ENCODE data around the gene WDR12.
"Not testable (repeated sequence)": the region's sequence is repeated elsewhere in the genome, so short reads cannot be mapped to it uniquely, and the experiment has no call there.

The WDR12 gene

GRCh38 chr2:202883987-202884675 lies 27.3 kb downstream of the WDR12 start:
- no peak for DNase-seq (ENCODE audit: low spot score)

GRCh38 chr2:202881570-202881969 lies 29.9 kb downstream of the WDR12 start:
- no peak for DNase-seq (ENCODE audit: low spot score)

GRCh38 chr2:202877699-202878098 lies 33.8 kb downstream of the WDR12 start:
- no peak for DNase-seq (ENCODE audit: low spot score)

- peak; percentile 29 for DNase-seq (ENCODE audit: low spot score)
Observed at GRCh38 chr2:202871300-202872141, 40.0 kb downstream of the WDR12 start, which contains the start of gene ICA1L. Gene ICA1L (minus strand): TSS chr2:202871766. CDS start chr2:202829009, 42,757 bp downstream.

- peak; percentile 40 for DNase-seq (ENCODE audit: low spot score)
Observed at GRCh38 chr2:202870431-202871299, 40.8 kb downstream of the WDR12 start.

GRCh38 chr2:202861987-202862386 lies 49.5 kb downstream of the WDR12 start:
- no peak for DNase-seq (ENCODE audit: low spot score)

- DNase-seq (ENCODE audit: low spot score), result no peak
Observed at GRCh38 chr2:202858601-202859000, 52.9 kb downstream of the WDR12 start.

- DNase-seq (ENCODE audit: low spot score), result not testable (repeated sequence)
Observed at GRCh38 chr2:202849343-202849742, 62.1 kb downstream of the WDR12 start.

GRCh38 chr2:202848813-202849212 lies 62.7 kb downstream of the WDR12 start:
- DNase-seq (ENCODE audit: low spot score), result no peak

- DNase-seq (ENCODE audit: low spot score), result no peak
Observed at GRCh38 chr2:202847693-202848524, 63.6 kb downstream of the WDR12 start.

GRCh38 chr2:202844656-202845055 lies 66.8 kb downstream of the WDR12 start:
- DNase-seq (ENCODE audit: low spot score), result no peak

- DNase-seq (ENCODE audit: low spot score), result no peak
Observed at GRCh38 chr2:202842690-202843089, 68.8 kb downstream of the WDR12 start.

GRCh38 chr2:202841090-202841867 lies 70.2 kb downstream of the WDR12 start:
- DNase-seq (ENCODE audit: low spot score), result no peak

- peak; percentile 51 for DNase-seq (ENCODE audit: low spot score)
Observed at GRCh38 chr2:202831242-202832220, 79.9 kb downstream of the WDR12 start.

GRCh38 chr2:202824901-202825300 lies 86.6 kb downstream of the WDR12 start:
- DNase-seq (ENCODE audit: low spot score), result no peak

All from pons (tissue), 1 donor.